Muscle layer of colon (tissue), 2 donors: ENCODE data around the gene MASTL.
A peak's percentile ranks its signal among the peaks of the same experiment; 100 is the strongest.
"Not testable (repeated sequence)": the region's sequence is repeated elsewhere in the genome, so short reads cannot be mapped to it uniquely, and the experiment has no call there.

ENCODE experiments used
- H3K27ac ChIP-seq: one replicate; pipeline ENCODE4 v1.7.0; 2013; ENCODE audit warnings: low read depth, mild to moderate bottlenecking, low read length, moderate library complexity
- H3K27me3 ChIP-seq, 2 donors: one replicate each; pipeline ENCODE4 v1.7.0; 2013; ENCODE audit warnings: low read length in 2 of 2, mild to moderate bottlenecking in 2 of 2; ENCODE audit not compliant: insufficient read depth in 2 of 2, control insufficient read depth in 1 of 2
- H3K36me3 ChIP-seq: one replicate; pipeline ENCODE4 v1.7.0; 2013; ENCODE audit warnings: mild to moderate bottlenecking, low read length; ENCODE audit not compliant: insufficient read depth
- H3K4me1 ChIP-seq: one replicate; pipeline ENCODE4 v1.7.0; 2013; ENCODE audit warnings: mild to moderate bottlenecking, low read length; ENCODE audit not compliant: insufficient read depth
- H3K4me3 ChIP-seq, 2 donors: one replicate each; pipeline ENCODE4 v1.7.0; 2013; ENCODE audit warnings: low read length in 2 of 2, low read depth in 1 of 2, mild to moderate bottlenecking in 1 of 2, moderate library complexity in 1 of 2
- H3K9ac ChIP-seq: one replicate; pipeline ENCODE4 v1.7.0; 2013; ENCODE audit warnings: low read length
- H3K9me3 ChIP-seq: one replicate; pipeline ENCODE4 v1.7.0; 2013; ENCODE audit warnings: mild to moderate bottlenecking, low read length
- donor health status: abdominal sarcoma.
- donor health status: Adenocarcinoma of cecum.

The MASTL gene

DNA sequence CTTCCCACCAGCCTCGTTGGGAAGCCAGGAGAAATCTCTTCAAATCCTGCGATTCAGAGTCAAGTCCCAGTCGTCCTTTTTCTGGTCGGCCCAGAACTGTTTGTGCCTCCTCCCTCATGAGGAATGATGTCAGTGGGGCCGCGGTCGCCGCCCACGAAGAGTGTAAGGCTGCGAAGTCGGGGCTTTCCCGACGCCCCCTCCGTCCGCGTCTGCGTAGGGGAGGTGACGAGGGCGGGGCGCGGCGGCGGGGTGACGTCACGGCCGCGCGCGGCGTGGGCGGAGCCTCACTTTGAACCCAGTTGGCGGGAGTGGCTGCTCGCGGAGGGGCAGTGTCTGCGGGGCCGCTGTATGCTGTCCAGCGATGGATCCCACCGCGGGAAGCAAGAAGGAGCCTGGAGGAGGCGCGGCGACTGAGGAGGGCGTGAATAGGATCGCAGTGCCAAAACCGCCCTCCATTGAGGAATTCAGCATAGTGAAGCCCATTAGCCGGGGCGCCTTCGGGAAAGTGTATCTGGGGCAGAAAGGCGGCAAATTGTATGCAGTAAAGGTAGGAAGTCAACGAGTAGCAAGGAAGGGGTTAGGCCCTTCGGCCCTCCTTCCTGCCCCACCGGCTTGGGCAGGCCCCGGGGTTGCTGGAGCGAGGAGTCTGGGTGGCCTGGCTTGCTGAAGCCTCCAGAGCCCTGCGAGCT, at the start of gene MASTL:
Gene MASTL (plus strand): TSS at position 287 of the 689 bp plus-strand sequence. CDS start 75 bp downstream, at position 362.
- Histone ChIP-seq H3K9me3 (no peaks in the 10 kb centered on the region), H3K27ac (peak within 1 kb of the TSS; percentile 85), H3K27me3 (no peaks in the 10 kb centered on the region), H3K4me1 (peaks cover 20% of the 10 kb centered on the region), H3K36me3 (peaks cover 8% of the 10 kb centered on the region), H3K9ac (peak within 1 kb of the TSS; percentile 99), H3K4me3 (peak within 1 kb of the TSS; percentile 66 to 100)

DNA sequence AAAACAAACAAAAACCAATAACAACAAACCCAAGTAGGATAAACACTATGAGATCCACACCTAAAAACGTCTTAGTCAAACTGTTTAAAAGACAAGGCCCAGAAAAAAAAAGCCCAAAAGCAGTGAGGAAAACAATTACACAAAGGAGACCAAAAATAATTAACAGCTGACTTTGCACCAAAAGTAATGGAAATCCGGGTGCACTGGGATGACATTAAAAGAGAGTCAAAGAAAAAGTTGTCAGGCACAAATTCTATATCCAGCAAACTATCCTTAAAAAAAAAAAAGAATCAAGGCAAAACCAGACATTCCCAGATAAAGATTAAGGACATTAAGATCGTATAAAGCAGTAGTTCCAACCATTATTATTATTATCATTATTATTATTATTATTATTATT, 47.0 kb upstream of the MASTL start:
- no peak overlapping the region for H3K4me3 ChIP-seq
- no peaks in the 10 kb centered on the region for H3K4me1 ChIP-seq
- peaks cover 30% of the 10 kb centered on the region for H3K36me3 ChIP-seq
- H3K27me3 ChIP-seq = no peaks in the 10 kb centered on the region
- no peak overlapping the region for H3K9ac ChIP-seq
- no peak overlapping the region for H3K27ac ChIP-seq
- no peaks in the 10 kb centered on the region for H3K9me3 ChIP-seq

DNA sequence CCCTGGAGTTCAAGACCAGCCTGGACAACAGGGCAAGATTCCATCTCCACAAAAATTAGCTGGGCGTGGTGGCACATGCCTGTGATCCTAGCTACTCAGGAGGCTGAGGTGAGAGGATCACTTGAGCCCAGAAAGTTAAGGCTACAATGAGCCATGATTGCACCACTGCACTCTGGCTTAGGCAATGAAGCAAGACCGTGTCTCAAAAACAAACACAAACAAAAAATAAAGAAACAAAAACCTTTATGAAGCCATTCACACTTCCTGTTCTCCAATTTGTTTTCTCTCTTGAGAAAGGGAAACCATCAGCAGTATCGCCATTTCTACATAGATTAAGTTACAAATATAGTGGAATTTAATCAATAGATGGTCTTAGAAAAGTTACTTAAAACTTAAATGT, 20.8 kb upstream of the MASTL start:
- Histone ChIP-seq H3K4me3 (no peak overlapping the region), H3K36me3 (peaks cover 46% of the 10 kb centered on the region), H3K9me3 (no peaks in the 10 kb centered on the region), H3K27ac (no peak overlapping the region), H3K27me3 (no peaks in the 10 kb centered on the region), H3K9ac (no peak overlapping the region), H3K4me1 (no peaks in the 10 kb centered on the region)

DNA sequence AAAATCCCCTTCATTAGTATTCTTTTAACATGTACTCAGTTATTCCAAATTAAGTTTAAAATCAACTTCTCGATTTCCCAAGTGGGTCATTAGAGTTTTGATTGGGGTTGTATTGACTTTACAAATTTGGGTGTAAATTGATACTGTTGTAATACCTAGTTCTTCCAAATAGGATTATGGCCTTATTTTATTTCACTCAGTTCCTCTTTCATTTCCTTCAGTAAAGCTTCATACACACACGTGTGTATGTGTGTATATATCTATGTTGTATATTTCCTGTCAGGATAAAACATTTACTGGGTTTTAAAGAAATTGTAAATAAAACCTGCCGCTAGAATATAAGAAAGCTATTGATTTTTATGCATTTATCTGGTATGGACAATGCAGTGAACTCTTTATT, 16.9 kb upstream of the MASTL start:
- Histone ChIP-seq H3K27me3 (no peaks in the 10 kb centered on the region), H3K27ac (no peak overlapping the region), H3K9ac (no peak overlapping the region), H3K36me3 (peaks cover 27% of the 10 kb centered on the region), H3K4me3 (no peak overlapping the region), H3K4me1 (no peaks in the 10 kb centered on the region), H3K9me3 (no peaks in the 10 kb centered on the region)

DNA sequence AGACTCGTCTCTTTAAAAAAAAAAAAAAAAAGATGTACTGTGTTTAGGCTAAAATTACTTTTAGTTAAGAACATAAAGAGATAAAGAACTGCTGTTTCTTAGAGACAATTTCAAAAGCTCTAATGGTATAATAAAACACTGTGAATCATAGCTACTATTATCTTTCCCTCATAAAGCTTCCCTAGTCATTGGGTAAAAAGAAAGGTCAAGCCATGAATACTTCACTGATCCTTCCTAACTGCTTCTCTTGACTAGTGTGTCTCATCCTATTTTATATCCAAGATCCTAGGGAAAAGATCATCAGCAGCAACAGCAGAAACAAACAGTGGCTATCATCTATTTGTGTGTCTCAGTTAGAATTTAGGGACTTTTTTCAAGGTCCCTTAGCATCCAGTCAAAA, 11.5 kb upstream of the MASTL start:
- no peak overlapping the region for H3K27ac ChIP-seq
- no peak overlapping the region for H3K4me3 ChIP-seq
- peaks cover 43% of the 10 kb centered on the region for H3K36me3 ChIP-seq
- H3K27me3 ChIP-seq = no peaks in the 10 kb centered on the region
- no peak overlapping the region for H3K9ac ChIP-seq
- no peaks in the 10 kb centered on the region for H3K9me3 ChIP-seq
- no peaks in the 10 kb centered on the region for H3K4me1 ChIP-seq

DNA sequence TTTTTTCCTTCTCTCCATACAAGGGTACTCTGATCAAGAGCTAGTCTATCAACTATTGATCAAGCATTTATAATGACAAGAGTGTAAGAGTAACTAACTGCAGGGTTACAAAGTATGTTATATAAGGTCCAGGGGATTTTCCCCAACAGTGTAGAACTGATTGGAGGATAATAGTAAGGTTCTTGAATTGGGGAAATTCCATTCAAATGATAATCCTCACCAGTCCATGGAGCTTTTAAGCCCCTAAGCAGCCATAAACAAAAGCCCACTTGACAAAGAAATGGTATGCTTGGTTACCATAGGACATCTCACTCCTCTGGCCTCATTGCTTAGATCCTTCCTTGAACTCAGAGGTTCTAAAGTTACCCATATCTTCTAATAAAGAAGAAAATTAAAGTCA, 9.2 kb upstream of the MASTL start:
- Histone ChIP-seq H3K4me3 (no peak overlapping the region), H3K27ac (no peak overlapping the region), H3K27me3 (no peaks in the 10 kb centered on the region), H3K36me3 (peaks cover 43% of the 10 kb centered on the region), H3K9ac (no peak overlapping the region), H3K4me1 (no peaks in the 10 kb centered on the region), H3K9me3 (no peaks in the 10 kb centered on the region)

DNA sequence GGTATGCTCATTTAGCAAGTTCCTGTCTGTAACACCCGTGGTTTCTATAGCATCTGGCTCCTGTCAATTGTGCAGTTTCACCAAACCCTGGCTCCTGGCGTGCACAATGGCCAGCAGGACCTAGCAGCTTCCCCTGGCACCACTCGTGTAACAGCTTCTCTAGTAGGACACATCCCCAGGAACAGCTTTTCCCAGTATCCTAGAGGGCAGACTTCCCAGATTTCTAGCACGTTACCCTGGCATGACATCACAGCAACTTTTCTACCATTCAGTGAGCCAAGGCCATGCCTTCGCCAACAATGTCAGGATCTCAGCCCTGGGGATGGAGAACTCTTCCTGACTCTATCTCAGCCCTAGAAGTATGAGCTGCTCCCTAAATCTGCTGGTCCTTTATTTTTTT, 7.5 kb upstream of the MASTL start:
- Histone ChIP-seq H3K9ac (no peak overlapping the region), H3K4me3 (no peak overlapping the region), H3K27ac (no peak overlapping the region), H3K9me3 (no peaks in the 10 kb centered on the region), H3K36me3 (peaks cover 32% of the 10 kb centered on the region), H3K27me3 (no peaks in the 10 kb centered on the region), H3K4me1 (peaks cover 6% of the 10 kb centered on the region)

DNA sequence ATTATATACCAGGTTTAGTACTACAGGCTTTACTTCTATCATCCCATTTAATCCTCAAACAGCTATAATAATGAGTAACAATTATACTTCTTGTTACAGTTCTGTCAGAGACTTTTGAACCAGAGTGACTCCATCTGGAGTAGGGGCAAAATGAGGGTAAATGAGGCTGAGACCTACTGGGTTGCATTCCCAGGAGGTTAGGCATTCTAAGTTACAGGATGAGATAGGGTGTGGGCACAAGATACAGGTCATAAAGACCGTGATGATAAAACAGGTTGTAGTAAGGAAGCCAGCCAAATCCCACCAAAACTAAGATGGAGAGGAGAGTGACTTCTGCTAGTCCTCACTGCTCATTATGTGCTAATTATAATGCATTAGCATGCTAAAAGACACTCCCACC, 4.9 kb upstream of the MASTL start:
- Histone ChIP-seq H3K4me1 (peaks cover 14% of the 10 kb centered on the region), H3K9me3 (no peaks in the 10 kb centered on the region), H3K27me3 (no peaks in the 10 kb centered on the region), H3K4me3 (no peak overlapping the region), H3K9ac (no peak overlapping the region), H3K36me3 (peaks cover 22% of the 10 kb centered on the region), H3K27ac (no peak overlapping the region)

DNA sequence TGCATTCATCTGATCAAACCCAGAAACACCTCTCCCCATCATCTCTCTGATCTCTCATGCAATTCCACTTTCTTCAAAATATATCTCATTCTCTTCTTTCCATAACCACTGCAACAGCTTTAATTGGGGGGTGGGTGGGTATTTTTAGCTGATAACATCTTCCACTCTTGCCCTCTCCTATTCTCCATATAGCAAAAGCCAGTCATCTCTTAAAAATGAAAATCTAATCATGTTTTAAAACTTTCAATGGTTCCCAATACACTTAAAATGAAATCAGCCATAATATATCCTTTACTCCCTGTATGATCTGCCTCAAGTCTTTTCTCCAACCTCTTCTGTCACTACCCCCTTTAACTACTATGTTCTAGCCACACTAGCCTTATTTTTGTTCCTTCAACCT, 2.5 kb upstream of the MASTL start:
- peak overlapping the region; percentile 66 to 100 for H3K4me3 ChIP-seq
- no peaks in the 10 kb centered on the region for H3K9me3 ChIP-seq
- H3K4me1 ChIP-seq = peaks cover 20% of the 10 kb centered on the region
- no peaks in the 10 kb centered on the region for H3K27me3 ChIP-seq
- H3K27ac ChIP-seq = no peak overlapping the region
- H3K36me3 ChIP-seq = peaks cover 1% of the 10 kb centered on the region
- peak overlapping the region; percentile 99 for H3K9ac ChIP-seq

DNA sequence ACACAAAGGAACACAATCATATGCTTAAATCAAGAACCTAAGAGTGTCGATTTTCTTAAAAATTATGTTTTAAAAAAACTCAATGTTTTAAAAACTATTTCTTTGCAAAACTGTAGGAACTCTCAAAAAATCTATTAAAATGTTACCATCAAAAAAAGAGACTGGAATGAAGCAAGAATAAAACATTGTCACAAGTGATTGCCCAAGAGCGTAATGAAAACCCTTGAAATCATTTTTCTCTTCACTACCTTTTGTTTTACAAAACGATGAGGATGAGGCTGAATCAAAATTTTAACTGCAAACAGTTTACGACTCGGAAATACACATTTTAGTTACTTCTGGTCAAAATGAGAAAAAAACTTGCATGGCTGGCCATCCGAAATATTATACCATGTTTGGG, 1.8 kb upstream of the MASTL start:
- Histone ChIP-seq H3K4me3 (peak overlapping the region; percentile 66 to 100), H3K36me3 (no peaks in the 10 kb centered on the region), H3K4me1 (peaks cover 20% of the 10 kb centered on the region), H3K9me3 (no peaks in the 10 kb centered on the region), H3K9ac (peak overlapping the region; percentile 99), H3K27ac (peak overlapping the region; percentile 85), H3K27me3 (no peaks in the 10 kb centered on the region)

DNA sequence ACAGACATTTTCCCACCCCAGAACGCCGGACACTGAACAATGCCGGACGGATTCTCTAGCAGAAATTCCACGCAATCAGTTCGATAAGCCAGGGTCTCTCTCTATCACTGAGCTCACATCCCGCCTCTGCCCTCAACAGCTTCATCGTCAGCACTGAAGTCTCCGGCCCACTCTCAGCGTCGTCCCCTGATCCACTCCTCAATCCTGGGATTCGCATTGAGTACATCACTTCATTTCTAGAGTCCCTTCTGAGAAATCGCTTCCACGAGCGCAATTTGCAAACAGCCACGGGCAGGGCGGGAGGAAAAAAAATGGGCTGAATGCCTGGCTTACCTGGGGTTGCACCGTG, 1.3 kb upstream of the MASTL start:
- H3K27ac ChIP-seq = peak overlapping the region; percentile 85
- peak overlapping the region; percentile 99 for H3K9ac ChIP-seq
- no peaks in the 10 kb centered on the region for H3K9me3 ChIP-seq
- H3K4me3 ChIP-seq = peak overlapping the region; percentile 66 to 100
- peaks cover 20% of the 10 kb centered on the region for H3K4me1 ChIP-seq
- H3K36me3 ChIP-seq = peaks cover 3% of the 10 kb centered on the region
- H3K27me3 ChIP-seq = no peaks in the 10 kb centered on the region

DNA sequence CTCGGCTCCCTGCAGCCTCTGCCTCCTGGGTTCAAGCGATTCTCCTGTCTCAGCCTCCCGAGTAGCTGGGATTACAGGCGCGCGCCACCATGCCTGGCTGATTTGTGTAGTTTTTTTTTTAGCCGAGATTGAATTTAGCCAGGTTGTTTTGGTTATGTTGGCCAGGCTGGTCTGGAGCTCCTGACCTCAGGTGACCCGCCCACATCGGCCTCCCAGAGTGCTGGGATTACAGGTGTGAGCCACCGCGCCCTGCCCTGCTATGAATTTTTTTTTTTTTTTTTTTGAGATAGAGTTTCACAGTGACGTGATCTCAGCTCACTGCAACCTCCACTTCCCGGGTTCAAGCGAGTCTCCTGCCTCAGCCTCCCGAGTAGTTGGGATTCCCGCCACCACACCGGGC, 1.4 kb downstream of the MASTL start:
- not testable (repeated sequence) for H3K4me3 ChIP-seq, H3K36me3 ChIP-seq, H3K9ac ChIP-seq, H3K27me3 ChIP-seq, H3K9me3 ChIP-seq, H3K27ac ChIP-seq
- peaks cover 20% of the 10 kb centered on the region for H3K4me1 ChIP-seq
